HEK293 (cell line): ENCODE data around the gene C4BPB.

Experiments
- CTCF ChIA-PET: fragments of 350-600 bp; formaldehyde crosslinking; extraction: SDS; loops from one replicate; lab custom pipeline; 2021; ENCODE audit warnings: antibody characterized with exemption; lab: Yijun Ruan, JAX
- POLR2A ChIA-PET: fragments of 300-600 bp; formaldehyde crosslinking; extraction: SDS; loops from one replicate; lab custom pipeline; 2020; ENCODE audit warnings: antibody characterized with exemption, inconsistent platforms; lab: Yijun Ruan, JAX
- H3K27ac ChIP-seq: fragments of 200-500 bp; sonication (Bioruptor generic); 2 replicates; pipeline ENCODE4 v1.5.1; 2014; ENCODE audit warnings: low read depth, low read length, control low read depth, inconsistent platforms; ENCODE audit errors: extremely low read depth
- H3K36me3 ChIP-seq, 2 experiments: fragments of 200-500 bp in 1 of 2; sonication (Bioruptor generic) in 1 of 2; 1 replicate in 1 of 2; 2 replicates in 1 of 2; pipeline ENCODE4 v1.5.1; 2014 to 2017; ENCODE audit warnings: inconsistent platforms in 2 of 2, low read length in 2 of 2; ENCODE audit not compliant: control insufficient read depth in 2 of 2, insufficient read depth in 1 of 2
- H3K4me1 ChIP-seq: fragments of 200-500 bp; sonication (Bioruptor generic); 2 replicates; pipeline ENCODE4 v1.5.1; 2014; ENCODE audit warnings: mild to moderate bottlenecking, low read length, inconsistent platforms; ENCODE audit not compliant: control insufficient read depth, insufficient read depth
- H3K4me3 ChIP-seq: 2 replicates; pipeline ENCODE4 v1.5.1; 2011; ENCODE audit warnings: low read depth, mild to moderate bottlenecking, control low read depth, low read length, moderate library complexity
- H3K9me3 ChIP-seq: fragments of 200-500 bp; sonication (Bioruptor generic); 2 replicates; pipeline ENCODE4 v1.5.1; 2014; ENCODE audit warnings: low read depth, low read length, inconsistent platforms; ENCODE audit not compliant: control insufficient read depth, insufficient read depth
- EGR2 ChIP-seq: fragments of 450-650 bp; formaldehyde crosslinking; IDR thresholded peaks from 2 replicates; pipeline ENCODE4 v1.5.1; 2016; ENCODE audit warnings: low read depth, missing biosample characterization, missing genetic modification characterization
- YY1 ChIP-seq: fragments of 450-650 bp; formaldehyde crosslinking; IDR thresholded peaks from 2 replicates; pipeline ENCODE4 v1.5.1; 2018; ENCODE audit warnings: missing biosample characterization, missing genetic modification characterization
- ZNF2 ChIP-seq: fragments of 450-650 bp; formaldehyde crosslinking; IDR thresholded peaks from 2 replicates; pipeline ENCODE4 v1.5.1; 2016; ENCODE audit warnings: missing biosample characterization, missing genetic modification characterization
- ZNF223 ChIP-seq: fragments of 450-650 bp; formaldehyde crosslinking; IDR thresholded peaks from 2 replicates; pipeline ENCODE4 v1.5.1; 2016; ENCODE audit warnings: missing biosample characterization, missing genetic modification characterization
- ZNF416 ChIP-seq: fragments of 450-650 bp; formaldehyde crosslinking; IDR thresholded peaks from 2 replicates; pipeline ENCODE4 v1.5.1; 2016; ENCODE audit warnings: missing biosample characterization, missing genetic modification characterization
- ZNF473 ChIP-seq: fragments of 450-650 bp; formaldehyde crosslinking; IDR thresholded peaks from 2 replicates; pipeline ENCODE4 v1.5.1; 2017; ENCODE audit warnings: missing biosample characterization, missing genetic modification characterization
- ZNF544 ChIP-seq: fragments of 450-650 bp; formaldehyde crosslinking; IDR thresholded peaks from 2 replicates; pipeline ENCODE4 v1.5.0; 2017; ENCODE audit warnings: missing biosample characterization, missing genetic modification characterization
- ZNF558 ChIP-seq: fragments of 450-650 bp; formaldehyde crosslinking; IDR thresholded peaks from 2 replicates; pipeline ENCODE4 v1.5.1; 2016; ENCODE audit warnings: missing biosample characterization, missing genetic modification characterization
- ZNF560 ChIP-seq: fragments of 450-650 bp; formaldehyde crosslinking; IDR thresholded peaks from 2 replicates; pipeline ENCODE4 v1.5.1; 2017; ENCODE audit warnings: missing biosample characterization, missing genetic modification characterization, borderline replicate concordance
- ZNF596 ChIP-seq: fragments of 450-650 bp; IDR thresholded peaks from 2 replicates; pipeline ENCODE4 v1.5.0; 2018; ENCODE audit warnings: missing biosample characterization, mild to moderate bottlenecking, missing genetic modification characterization, moderate library complexity
- ZNF624 ChIP-seq: fragments of 450-650 bp; formaldehyde crosslinking; IDR thresholded peaks from 2 replicates; pipeline ENCODE4 v1.5.1; 2017; ENCODE audit warnings: missing biosample characterization, missing genetic modification characterization
- ZNF629 ChIP-seq: fragments of 450-650 bp; formaldehyde crosslinking; IDR thresholded peaks from 2 replicates; pipeline ENCODE4 v1.5.1; 2017; ENCODE audit warnings: missing biosample characterization, missing genetic modification characterization
- ZNF645 ChIP-seq: fragments of 450-650 bp; formaldehyde crosslinking; IDR thresholded peaks from 2 replicates; pipeline ENCODE4; 2016; ENCODE audit warnings: missing biosample characterization, missing genetic modification characterization
- ZNF830 ChIP-seq: fragments of 450-650 bp; IDR thresholded peaks from 2 replicates; pipeline ENCODE4 v1.5.0; 2018; ENCODE audit warnings: missing biosample characterization, missing genetic modification characterization, low read depth, mild to moderate bottlenecking, moderate library complexity
- TF ChIP-seq, protein P1 (sequence below): fragments of 450-650 bp; formaldehyde crosslinking; IDR thresholded peaks from 2 replicates; pipeline ENCODE4 v1.5.1; 2017; ENCODE audit warnings: missing biosample characterization, missing genetic modification characterization
- TF ChIP-seq, protein P2 (sequence below): fragments of 450-650 bp; formaldehyde crosslinking; IDR thresholded peaks from 2 replicates; pipeline ENCODE4 v1.5.1; 2016; ENCODE audit warnings: missing biosample characterization, missing genetic modification characterization
- TF ChIP-seq, protein P3 (sequence below): fragments of 450-650 bp; formaldehyde crosslinking; IDR thresholded peaks from 2 replicates; pipeline ENCODE4 v1.5.1; 2016; ENCODE audit warnings: missing biosample characterization, missing genetic modification characterization, borderline replicate concordance

The C4BPB gene

GRCh38 chr1:207056673-207057072, 32.0 kb upstream of the C4BPB start:
- TF ChIP-seq ZNF223 (tag by site-specific recombination), result no peak
- Histone ChIP-seq H3K36me3 (peaks cover 0 to 3% of the 10 kb centered on the region in 2 experiments; a peak in 1 of 3 replicates), H3K4me1 (no peaks in the 10 kb centered on the region), H3K4me3 (no peak overlapping the region), H3K9me3 (no peaks in the 10 kb centered on the region), H3K27ac (no peak overlapping the region)
- ChIA-PET CTCF (interaction anchor here (0.7 to 1.0 kb wide), 2 partner anchors 26 to 331 kb away, joined by 4 read pairs; no protein-coding TSS in a partner anchor), POLR2A (no interaction called here)

GRCh38 chr1:207058252-207058651, 30.4 kb upstream of the C4BPB start:
- Histone ChIP-seq H3K9me3 (no peaks in the 10 kb centered on the region), H3K36me3 (peaks cover 0 to 19% of the 10 kb centered on the region in 2 experiments; a peak in 1 of 3 replicates), H3K4me1 (no peaks in the 10 kb centered on the region), H3K27ac (no peak overlapping the region), H3K4me3 (no peak overlapping the region)
- ChIA-PET POLR2A (no interaction called here), CTCF (interaction anchor here (0.9 kb wide), 1 partner anchor 53 kb away, joined by 3 read pairs; no protein-coding TSS in a partner anchor)
- TF ChIP-seq, protein P1, sequence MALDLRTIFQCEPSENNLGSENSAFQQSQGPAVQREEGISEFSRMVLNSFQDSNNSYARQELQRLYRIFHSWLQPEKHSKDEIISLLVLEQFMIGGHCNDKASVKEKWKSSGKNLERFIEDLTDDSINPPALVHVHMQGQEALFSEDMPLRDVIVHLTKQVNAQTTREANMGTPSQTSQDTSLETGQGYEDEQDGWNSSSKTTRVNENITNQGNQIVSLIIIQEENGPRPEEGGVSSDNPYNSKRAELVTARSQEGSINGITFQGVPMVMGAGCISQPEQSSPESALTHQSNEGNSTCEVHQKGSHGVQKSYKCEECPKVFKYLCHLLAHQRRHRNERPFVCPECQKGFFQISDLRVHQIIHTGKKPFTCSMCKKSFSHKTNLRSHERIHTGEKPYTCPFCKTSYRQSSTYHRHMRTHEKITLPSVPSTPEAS, result no peak
- TF ChIP-seq ZNF544 (no peak), ZNF624 (no peak), EGR2 (tag by site-specific recombination) (no peak), ZNF473 (no peak), ZNF2 (tag by site-specific recombination) (no peak), ZNF645 (tag by site-specific recombination) (no peak), ZNF558 (tag by site-specific recombination) (no peak), ZNF830 (tag by site-specific recombination) (no peak), ZNF560 (no peak), ZNF629 (tag by site-specific recombination) (no peak), ZNF596 (tag by site-specific recombination) (no peak), YY1 (tag by site-specific recombination) (no peak), ZNF416 (tag by site-specific recombination) (no peak)
- TF ChIP-seq, protein P2, sequence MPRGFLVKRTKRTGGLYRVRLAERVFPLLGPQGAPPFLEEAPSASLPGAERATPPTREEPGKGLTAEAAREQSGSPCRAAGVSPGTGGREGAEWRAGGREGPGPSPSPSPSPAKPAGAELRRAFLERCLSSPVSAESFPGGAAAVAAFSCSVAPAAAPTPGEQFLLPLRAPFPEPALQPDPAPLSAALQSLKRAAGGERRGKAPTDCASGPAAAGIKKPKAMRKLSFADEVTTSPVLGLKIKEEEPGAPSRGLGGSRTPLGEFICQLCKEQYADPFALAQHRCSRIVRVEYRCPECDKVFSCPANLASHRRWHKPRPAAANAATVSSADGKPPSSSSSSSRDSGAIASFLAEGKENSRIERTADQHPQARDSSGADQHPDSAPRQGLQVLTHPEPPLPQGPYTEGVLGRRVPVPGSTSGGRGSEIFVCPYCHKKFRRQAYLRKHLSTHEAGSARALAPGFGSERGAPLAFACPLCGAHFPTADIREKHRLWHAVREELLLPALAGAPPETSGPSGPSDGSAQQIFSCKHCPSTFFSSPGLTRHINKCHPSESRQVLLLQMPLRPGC (tag by site-specific recombination), result no peak
- TF ChIP-seq, protein P3, sequence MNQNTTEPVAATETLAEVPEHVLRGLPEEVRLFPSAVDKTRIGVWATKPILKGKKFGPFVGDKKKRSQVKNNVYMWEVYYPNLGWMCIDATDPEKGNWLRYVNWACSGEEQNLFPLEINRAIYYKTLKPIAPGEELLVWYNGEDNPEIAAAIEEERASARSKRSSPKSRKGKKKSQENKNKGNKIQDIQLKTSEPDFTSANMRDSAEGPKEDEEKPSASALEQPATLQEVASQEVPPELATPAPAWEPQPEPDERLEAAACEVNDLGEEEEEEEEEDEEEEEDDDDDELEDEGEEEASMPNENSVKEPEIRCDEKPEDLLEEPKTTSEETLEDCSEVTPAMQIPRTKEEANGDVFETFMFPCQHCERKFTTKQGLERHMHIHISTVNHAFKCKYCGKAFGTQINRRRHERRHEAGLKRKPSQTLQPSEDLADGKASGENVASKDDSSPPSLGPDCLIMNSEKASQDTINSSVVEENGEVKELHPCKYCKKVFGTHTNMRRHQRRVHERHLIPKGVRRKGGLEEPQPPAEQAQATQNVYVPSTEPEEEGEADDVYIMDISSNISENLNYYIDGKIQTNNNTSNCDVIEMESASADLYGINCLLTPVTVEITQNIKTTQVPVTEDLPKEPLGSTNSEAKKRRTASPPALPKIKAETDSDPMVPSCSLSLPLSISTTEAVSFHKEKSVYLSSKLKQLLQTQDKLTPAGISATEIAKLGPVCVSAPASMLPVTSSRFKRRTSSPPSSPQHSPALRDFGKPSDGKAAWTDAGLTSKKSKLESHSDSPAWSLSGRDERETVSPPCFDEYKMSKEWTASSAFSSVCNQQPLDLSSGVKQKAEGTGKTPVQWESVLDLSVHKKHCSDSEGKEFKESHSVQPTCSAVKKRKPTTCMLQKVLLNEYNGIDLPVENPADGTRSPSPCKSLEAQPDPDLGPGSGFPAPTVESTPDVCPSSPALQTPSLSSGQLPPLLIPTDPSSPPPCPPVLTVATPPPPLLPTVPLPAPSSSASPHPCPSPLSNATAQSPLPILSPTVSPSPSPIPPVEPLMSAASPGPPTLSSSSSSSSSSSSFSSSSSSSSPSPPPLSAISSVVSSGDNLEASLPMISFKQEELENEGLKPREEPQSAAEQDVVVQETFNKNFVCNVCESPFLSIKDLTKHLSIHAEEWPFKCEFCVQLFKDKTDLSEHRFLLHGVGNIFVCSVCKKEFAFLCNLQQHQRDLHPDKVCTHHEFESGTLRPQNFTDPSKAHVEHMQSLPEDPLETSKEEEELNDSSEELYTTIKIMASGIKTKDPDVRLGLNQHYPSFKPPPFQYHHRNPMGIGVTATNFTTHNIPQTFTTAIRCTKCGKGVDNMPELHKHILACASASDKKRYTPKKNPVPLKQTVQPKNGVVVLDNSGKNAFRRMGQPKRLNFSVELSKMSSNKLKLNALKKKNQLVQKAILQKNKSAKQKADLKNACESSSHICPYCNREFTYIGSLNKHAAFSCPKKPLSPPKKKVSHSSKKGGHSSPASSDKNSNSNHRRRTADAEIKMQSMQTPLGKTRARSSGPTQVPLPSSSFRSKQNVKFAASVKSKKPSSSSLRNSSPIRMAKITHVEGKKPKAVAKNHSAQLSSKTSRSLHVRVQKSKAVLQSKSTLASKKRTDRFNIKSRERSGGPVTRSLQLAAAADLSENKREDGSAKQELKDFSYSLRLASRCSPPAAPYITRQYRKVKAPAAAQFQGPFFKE (tag by site-specific recombination), result no peak
